KBM-7 (cell line): ENCODE data around the gene PLEKHG7.
"Not testable (repeated sequence)": the region's sequence is repeated elsewhere in the genome, so short reads cannot be mapped to it uniquely, and the experiment has no call there.

Experiments used
- DNase-seq: peaks from one replicate; pipeline ENCODE4 v3.0.0-alpha.2; 2015
- in situ Hi-C: fragments of 300-500 bp; cut with MboI; formaldehyde crosslinking; loops from 2 replicates; pipeline ENCODE4 v1.14.3; 2020; ENCODE audit warnings: low sequenced_read_pairs, low pct_unique_long_range_greater_than_20kb, mixed read lengths

Gene PLEKHG7

DNA sequence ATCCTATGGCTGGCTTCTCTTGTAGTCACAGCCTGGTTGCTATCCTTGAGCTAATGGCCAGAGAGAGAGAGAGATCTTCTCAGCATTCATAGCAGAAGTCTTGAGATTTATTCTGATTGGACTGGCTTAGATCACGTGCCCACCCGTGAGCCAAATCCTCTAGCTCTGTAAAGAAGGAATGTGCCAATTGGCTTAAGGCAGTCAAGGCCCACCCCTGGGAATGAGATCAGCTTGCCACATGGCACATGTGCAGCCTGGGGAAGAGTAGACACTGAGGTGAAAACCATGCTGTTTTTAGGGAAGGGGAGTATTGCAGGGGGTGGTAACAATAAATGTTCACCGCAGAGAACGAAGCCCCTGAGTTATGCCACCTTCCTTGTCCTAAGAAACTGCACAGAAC, 36.3 kb downstream of the PLEKHG7 start:
- DNase-seq = no peak
- in situ Hi-C loops = no loop called here

DNA sequence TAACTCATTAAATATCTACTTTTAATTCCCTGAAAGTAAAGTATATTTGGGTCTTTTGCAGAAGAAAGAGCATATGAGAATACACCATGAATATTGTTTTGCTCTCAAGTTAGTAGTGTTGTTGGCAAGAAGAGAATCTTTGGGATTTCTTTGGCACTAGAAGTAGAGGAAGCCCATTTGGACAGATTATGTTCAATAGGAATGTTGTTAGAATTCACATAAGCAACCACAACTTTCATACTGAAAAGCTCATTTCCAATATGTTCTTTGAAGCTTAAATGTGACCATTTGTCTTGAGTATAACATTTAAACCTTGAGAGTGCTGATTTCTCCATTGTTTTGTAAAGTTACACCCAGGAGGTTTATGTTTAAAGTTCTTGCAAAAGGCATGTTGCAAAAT, 37.6 kb downstream of the PLEKHG7 start:
- no peak for DNase-seq
- in situ Hi-C loops = no loop called here

DNA sequence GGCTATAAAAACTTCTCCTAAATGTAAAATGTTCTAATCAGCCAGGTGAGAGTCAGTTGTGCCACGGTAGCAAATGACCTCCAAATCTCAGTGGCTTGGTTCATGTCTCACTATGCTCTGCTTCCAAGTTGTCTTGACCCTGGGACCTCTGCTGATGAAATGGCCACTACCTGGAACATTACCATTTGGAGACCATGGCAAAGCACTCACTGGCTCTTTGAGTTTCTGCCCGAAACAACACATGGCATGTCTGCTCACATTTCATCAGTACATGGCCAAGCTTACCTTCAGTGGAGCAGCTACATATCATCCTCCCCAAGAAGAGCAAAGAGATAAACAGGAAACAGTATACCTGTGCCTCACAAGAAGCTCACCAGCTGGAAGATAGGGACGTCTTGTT, 40.2 kb downstream of the PLEKHG7 start:
- DNase-seq = no peak
- in situ Hi-C loops = no loop called here

DNA sequence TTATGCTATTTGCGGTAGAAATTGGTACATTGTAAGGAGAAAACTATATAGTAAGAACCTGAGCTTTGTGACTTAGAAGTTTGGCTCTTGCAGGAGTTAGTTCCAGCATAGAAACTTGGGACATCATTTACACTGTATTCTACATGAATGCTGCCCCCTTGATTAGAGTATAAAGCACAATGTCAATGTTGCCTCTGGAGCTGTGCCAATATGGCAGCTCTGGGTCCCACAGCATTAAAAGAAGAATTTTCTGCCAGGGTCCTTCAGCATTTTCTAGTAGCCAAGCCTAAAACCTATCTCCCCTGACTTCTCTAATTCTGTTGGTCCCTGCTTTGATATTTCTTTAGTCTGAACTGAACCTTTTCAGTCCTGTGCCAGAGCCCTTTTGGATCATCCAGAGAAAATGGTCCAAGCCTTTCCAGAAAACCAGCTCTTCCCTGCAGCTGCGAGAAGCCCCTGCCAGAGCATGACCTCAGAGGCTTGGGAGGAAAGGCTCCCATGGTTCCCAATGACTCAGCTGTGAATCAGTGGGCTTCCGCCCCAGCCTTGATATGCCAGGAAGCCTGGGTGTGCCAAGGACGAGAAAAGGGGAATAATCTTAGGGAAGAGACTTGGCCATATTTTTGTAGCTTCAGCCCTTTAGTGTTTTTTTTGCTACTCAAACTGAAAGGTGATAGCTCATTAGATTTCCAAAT, 43.2 kb downstream of the PLEKHG7 start:
- DNase-seq = no peak
- in situ Hi-C loops = no loop called here

DNA sequence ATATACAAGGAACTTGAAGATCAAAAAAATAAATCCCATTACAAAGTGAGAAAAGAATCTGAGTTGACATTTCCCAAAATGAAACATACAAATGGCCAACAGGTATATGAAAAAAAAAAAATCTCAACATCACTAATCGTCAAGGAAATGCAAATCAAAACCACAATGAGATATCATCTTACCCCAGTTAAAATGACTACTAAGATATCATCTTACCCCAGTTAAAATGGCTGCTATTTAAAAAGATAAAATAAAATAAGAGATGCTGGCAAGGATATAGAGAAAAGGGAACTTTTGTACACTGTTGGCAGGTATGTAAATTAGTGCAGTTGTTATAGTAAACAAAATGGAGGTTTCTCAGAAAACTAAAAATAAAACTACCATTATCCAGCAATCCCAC, 44.4 kb downstream of the PLEKHG7 start:
- in situ Hi-C loops = no loop called here
- no peak for DNase-seq

DNA sequence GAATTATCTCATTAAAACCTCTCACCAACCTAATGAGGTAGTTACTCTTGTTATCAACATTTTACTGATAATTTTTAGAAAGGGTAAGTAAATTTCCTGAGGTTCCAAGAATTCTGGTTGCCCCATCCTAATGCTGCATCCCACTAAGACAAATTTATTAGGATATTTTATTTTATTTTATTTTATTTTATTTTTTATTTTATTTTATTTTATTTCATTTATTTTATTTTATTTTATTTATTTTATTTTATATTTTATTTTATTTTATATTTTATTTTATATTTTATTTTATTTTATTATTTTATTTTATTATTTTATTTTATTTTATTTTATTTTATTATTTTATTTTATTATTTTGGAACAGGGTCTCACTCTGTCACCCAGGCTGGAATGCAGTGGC, 46.9 kb downstream of the PLEKHG7 start:
- not testable (repeated sequence) for DNase-seq

DNA sequence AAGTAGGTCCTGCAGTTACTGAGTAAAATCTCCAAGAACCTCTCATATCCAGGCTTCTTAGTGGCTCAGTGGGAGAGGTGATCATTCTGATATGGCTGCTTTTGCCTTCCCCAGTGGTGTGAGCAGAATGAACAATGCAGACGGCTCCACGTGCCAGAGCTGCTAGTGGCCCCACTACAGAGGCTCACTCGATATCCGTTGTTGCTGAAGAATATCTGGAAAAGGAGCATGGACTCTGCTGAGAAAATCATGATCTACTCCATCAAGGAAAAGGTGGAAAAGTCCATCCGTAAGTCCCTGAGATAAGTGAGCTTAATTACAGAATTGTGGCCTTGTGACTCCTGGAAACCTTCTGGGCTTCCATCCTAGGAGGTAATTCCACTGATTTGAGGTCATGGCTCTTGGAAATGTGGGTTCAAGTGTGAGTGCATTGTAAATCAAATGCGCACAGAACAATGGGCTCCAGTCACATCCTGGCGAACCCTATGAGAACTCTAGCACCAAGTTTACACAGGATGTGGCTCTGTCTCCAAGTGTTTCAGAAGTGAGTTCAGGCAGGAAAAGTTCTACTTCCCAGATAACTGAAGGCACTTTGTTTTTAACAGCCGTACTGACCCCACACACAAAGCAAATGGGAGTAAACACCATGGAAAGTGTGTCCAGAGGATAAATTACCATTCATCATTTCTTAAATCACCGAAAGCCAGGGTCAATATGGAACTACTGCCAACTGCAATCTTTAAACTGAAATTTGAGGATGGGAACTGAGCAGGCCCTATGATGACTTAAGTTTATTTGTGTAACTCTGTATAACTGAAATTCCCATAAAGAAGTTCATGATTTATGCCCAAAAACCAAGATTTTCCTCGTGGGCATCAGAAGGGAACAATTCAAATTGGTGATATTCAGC, 51.4 kb downstream of the PLEKHG7 start:
- DNase-seq = no peak
- in situ Hi-C loops = no loop called here

More for the DNA sequence above, 46.9 kb downstream of the PLEKHG7 start:
- in situ Hi-C loops = not testable (repeated sequence)

DNA sequence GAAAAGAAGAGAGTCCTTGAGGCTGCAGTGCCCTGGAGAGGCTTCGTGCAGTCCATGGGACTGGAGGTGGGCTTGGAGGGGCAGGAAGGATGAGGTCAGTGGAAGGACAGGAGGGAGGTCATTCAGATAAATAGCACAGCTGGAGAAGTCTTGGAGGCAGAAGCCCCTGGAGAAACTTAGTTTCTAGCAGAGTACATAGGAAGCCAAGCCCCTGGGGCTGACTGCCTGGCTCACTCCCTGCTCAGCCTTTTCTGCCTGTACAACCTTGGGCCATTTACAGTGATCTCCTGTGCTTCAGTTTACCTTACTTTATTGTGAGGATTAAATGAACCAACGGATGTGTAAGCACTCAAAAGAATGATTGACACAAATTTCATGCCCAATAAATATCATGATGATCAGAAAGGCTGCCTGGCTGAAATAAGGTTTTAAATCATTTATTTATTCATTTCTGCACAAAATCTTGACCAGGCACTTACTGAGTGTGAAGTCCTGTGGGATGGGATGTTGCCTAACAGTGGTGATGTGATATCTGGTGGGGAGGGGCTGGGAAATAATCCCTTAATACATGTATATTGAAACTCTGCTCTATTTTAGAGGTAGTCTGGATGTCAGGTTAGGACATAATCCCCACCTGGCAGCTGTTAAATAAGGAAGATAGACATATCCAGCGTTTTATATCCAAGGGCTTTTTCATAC, 54.3 kb downstream of the PLEKHG7 start:
- DNase-seq = no peak
- in situ Hi-C loops = no loop called here

DNA sequence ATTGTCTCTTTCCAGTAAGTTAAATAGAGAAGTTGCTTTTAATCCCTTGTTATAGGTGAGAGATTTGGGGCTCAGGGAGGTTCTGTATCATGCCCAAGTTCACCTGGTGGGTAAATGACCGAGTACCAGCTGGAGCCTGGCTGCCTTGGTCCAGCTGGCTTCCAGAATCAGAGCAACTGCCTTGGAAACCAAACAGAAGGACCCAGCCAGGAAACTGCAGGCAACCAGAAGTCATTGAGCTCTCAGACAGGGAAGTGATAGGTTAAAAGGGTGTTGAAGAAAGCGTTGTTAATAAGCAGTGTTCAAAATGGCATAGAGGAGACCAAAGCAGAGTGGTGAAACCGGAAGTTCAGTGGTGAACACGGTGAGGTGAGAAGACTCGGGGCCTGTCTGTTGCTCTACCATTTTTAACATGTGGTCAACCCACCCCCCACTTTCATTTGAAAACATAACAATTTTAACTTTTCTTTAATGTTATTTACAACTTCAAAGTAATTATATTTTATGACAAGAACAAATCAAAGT, 54.9 kb downstream of the PLEKHG7 start:
- peak; percentile 21 for DNase-seq
- in situ Hi-C loops = no loop called here

DNA sequence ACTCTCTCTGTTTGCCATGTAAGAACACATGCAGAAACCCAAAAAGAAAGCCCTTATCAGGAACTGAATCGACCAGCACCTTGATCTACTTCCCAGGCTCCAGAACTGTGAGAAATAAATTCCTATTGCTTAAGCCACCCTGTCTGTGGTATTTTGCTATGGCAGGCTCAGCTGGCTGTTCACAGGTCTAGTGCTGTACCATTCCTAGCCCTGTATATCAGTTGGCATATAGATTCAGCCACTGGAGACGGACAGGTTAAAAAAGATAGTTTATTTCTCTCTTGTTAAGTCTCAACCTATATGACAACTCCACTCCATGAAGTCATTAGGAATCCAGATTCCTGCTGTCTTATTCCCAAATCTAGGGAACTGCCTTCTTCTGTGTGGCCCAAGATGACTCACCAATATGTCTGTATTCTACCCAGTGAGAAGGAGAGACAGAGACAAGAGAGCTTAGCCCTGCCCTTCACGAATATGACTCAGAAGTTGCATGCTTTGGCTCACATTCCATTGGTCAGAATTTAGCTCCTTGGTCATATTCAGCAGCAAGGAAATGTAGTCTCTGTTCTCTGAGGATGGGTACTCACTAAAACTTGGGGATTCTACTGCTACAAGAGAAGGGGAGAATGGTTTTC, 57.0 kb downstream of the PLEKHG7 start:
- no peak for DNase-seq
- in situ Hi-C loops = no loop called here

DNA sequence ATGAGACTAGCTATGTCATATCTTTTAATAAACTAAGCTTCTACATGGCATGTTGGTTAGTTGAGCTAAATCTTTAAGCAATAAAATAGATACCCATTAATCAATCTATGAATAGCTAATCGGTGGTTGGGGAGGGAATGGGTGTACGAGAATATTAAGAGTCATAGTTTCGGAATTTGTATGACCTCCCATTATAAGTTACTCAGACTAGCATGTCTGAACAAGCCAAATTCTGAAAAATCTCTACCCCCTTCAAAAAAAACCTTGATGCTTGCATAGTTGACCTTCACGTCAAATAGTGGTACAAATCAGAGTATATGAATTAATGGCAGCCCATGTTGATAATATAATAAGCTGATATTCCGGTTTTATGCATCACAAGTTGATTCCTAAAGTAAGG, 60.0 kb downstream of the PLEKHG7 start:
- no peak for DNase-seq
- in situ Hi-C loops = no loop called here

DNA sequence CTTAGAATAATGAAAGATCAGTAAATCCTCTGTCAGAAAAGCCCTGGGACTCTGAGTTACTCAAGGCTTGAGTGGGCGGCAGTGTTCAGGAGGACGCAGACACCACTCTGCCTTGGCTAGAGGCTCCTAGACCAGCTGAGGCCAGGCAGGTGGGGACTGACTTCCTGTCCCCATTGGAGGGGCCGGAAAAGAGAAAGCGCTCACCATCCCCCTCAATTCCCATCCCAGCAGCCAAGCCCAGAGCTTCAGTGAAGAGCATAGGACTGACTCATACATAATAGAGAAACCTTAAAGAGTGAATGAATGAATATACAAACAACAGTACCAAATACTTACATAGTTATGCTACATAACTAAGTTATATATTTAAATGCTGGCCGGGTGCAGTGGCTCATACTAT, 62.0 kb downstream of the PLEKHG7 start:
- in situ Hi-C loops = no loop called here
- DNase-seq = no peak

DNA sequence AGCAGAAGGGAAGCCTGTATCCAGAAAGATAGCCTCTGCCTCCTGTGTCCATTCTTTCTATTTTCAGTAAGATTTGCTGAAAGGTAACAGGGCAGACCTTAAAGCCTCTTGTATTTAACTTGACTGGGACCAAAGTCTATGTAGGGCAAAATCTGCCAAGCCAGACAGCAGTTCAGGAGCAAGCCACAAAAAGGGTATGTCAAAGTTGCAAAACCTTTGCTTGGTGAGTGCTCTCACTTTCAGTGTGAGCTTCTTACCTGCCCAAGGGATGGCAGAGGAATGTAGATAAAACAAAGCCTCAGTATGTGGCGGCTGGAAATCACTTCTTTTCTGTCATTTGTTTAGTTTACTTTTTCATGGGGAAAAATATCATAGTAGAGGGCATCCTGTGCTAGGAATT, 63.1 kb downstream of the PLEKHG7 start:
- in situ Hi-C loops = no loop called here

DNA sequence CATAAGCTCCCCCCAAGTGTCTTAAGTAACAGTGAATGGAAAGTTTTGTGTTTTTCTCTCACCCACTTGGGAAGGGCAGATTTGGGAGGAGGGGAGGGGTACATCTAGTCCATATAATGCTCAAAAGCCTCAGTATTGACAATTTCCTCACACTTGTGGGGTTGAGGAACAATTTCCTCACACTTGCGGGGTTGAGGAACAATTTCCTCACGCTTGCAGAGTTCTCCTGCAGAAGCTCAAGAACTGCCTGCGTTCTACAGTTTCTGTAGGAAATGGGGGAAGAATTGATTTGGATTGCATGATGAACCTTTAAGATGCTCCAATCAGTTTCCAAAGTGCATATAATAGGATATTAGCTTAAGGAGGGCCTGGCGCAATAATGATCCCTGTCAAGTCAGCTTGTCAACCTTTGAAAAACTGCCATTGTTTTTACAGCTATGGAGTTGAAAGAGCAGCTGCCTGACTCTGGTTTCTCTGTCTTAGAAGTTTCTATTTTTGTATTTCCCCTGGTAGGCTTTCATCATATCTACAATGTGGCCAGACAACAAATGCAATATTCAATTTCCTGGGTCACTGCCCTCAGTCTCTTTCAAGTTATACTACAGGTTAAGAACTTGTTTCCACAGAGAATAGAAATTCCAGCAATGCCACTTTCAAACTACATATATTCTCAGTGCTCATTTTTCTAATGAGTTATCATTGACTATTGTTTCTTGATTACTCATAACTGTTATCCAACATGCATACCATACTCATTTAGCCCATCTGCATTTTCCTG, 66.5 kb downstream of the PLEKHG7 start:
- peak; percentile 38 for DNase-seq
- in situ Hi-C loops = no loop called here

More for the DNA sequence above, 63.1 kb downstream of the PLEKHG7 start:
- no peak for DNase-seq

DNA sequence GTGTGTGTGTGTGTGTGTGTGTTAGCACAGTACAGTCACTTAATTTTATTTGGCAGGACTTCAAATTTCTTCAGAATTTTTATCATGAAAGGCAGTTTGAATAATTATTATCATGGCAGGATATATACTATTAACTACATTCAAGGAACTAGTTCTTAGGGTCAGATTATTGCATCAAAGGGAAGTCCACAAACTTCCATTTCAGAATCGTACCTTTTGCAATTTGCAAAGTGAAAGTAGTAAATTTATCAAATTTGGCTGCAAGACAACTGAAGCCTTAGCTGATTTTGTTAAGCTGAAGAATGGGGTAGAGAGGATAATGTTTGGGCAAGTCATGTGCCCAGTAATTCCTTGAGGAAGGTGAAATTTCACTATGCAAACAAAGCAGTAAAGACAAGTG, 68.2 kb downstream of the PLEKHG7 start:
- in situ Hi-C loops = no loop called here
- DNase-seq = no peak

DNA sequence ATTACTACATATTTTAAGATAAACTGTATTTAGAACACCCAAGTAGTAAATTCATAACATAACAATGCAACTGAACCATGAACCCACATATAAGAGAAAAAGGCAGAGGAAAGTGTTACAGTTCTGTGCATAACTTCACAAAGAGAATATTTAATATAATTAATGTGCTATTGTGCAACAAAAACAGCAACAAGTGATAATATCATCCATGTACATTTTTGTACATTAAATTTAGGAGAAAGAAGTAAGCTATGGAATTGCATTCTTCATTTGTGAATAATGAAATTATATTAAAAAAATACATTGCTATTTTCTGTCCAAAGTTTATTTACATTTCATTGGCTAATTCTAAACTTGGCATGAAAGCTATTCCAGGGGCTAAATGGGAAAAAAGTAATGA, 72.6 kb downstream of the PLEKHG7 start:
- in situ Hi-C loops = no loop called here
- DNase-seq = no peak

DNA sequence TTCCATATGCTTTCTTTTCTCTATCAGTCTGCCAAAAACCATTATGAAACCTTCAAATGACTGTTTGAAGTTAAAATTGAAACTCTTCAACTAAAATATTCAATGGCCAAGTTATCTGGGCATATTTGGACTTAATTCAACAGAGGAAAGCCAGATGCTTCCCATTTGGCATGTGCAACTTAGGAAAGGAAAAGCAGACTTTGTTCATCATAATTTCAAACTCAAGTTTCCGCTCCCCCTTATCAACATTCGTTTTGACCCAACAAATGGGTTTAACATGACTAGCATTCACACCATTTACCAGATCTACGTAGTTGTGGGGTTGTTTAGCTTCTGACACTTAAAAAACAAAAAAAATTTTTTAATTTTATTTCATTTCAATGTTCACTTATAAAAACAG, 75.7 kb downstream of the PLEKHG7 start:
- DNase-seq = no peak
- in situ Hi-C loops = no loop called here

DNA sequence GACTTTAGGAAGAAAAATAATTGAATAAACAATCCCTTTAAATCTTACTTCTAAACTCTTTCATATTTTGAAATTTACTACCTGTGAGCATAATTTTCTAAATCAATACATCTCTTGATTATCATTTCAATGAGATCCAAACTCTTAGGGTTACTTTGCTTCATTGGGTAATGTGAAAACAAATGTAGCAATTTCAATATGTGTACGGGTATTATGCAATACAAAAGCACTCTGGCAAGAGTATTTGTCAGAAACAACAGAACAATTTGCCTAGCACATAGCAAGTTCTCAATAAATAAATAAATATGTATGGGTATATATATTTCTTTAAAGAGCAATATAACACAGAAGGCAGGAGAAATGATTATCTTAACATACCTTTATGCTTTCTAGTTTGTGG, 77.1 kb downstream of the PLEKHG7 start:
- in situ Hi-C loops = no loop called here
- DNase-seq = no peak

DNA sequence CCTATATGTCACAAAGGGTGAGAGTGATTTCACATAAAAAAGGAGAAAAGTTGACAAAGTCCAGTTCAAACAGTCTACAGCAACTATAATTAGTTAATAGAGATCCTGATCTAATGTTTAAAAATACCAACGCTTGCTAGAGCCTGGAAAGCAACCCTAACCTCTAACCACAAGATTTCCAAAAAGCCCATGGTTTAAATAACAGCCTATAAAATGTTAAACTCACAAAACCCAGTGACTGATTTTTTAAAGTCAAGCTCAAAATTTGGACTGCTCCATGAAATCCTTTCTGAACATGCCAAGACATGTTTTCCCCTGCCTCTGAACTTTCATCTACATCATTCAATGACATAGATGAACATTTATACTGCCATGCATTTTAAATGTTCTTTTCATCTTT, 81.6 kb downstream of the PLEKHG7 start:
- no peak for DNase-seq
- in situ Hi-C loops = no loop called here
